CD4-positive, alpha-beta T cell treated with Interleukin-4 for 1 hour (primary cell): Measurements from ENCODE around the gene IFNB1.

Source experiments
- DNase-seq, 2 donors: peaks; one replicate each; pipeline ENCODE4 v3.0.0-alpha.2; 2020 to 2022

The IFNB1 gene

DNA sequence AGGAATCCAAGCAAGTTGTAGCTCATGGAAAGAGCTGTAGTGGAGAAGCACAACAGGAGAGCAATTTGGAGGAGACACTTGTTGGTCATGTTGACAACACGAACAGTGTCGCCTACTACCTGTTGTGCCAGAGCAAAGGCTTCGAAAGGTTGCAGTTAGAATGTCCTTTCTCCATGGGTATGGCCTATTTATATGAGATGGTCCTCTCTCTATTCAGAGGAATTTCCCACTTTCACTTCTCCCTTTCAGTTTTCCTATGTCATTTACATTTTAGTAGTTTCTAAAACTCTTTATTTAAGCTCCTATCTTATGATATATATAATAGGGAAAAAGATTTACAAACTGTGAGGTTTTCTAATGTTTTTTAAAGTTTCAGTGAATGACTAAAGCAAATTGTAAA lies at the start of gene IFNB1:
TSS of gene IFNB1 (minus strand) at position 162 of the 400 bp plus-strand sequence. CDS start at position 89, 73 bp downstream.
- DNase-seq, result no peak

DNA sequence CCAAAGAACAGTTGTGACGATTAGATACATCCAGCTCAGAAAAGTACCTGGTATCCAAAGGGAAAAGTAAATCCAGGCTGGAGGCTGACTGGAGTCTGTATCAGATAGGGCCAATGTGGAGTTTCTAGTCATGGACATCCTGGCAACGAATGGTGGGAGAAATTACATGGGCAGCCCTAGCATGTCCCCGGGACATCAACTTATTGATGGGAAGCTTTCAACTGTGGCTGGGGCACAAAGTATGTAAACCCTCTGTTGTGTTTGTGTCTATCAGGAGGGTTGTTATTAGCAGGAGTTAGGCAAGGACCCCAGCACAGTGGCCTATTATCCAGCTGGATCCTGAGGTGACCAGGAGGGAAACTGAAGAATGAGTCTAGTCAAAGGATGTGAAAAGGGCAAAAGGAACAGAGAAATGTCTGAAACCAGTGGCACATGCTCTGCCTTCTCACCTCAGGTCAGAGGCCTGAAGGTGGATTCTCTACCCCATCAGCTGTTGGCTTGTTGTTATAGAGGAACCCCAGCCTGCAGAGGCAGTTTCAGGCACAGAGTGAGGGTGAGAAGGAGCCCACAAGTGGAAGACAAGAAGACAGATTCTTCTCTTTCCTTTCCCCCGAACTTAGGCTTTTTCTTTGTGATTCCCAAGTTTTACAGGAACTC lies 44.0 kb upstream of the IFNB1 start:
- no peak for DNase-seq

DNA sequence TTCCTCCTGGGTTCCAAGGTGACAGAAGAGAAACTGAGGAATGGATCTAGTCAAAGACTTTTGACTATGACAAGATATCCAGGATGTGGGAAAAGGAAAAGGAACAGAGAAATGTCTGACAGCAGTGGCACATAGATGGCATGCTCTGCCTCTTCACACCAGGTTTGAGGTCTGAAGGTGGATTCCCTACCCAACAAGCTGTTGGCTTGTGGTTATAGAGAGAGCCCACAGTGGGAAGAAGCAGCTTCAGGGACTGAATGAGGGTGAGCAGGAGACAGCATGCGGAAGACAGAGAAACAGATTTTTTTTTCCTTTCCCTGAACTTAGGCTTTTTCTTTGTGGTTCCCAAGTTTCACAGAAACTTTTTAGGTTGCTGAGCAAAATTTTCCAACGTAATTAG lies 43.3 kb upstream of the IFNB1 start:
- DNase-seq, result no peak

DNA sequence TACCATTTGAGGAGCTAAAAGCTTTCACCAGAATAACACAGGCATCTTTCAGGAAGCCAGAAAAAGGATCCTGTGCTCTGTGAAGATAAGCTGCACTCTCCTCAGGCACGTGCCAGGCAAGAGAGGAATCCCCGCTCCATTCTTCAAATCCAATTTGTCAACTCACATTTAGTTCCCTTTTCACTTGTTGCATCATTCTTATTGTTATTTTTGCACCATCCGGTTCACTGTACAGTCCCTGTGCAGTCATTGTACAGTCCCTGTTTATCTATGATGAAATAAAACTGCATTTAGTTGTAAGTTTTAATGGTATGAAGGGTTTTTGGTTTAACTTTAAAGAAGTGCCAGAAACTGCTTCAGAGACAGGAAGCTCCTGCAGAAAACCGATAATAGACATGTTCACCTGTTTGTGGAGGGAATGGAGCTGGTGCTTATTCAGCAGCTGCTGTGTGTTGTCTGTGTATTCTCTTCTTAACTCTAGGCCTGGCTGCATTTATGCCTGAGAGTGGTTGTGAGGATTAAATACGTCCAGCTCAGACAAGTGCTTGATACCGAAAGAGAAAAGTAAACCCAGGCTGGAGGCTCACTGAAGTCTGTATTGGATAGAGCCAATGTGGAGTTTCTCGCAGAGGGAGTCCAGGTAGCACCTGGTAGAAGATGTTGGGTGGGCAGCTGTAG lies 41.5 kb upstream of the IFNB1 start:
- DNase-seq, result peak in 1 of 2 donors; percentile 27

DNA sequence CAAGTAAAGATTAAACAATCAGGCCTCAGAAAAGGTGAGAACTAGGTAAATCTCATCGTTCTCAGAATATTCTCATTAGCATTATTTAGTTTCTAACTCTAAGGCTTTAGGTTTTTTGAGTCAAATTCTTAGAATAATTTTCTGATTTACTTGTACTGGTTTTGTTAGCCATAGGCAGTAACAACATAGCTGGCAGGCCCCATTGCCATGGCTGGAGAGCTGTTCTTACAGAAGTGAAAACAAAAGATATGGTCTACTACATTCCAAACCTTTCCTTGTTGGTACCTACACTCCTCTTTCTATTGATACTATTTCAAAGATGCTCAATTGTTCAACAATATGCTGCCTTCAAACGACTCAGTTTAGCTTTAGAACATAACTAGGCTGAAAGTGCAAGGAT lies 36.6 kb upstream of the IFNB1 start:
- no peak for DNase-seq

DNA sequence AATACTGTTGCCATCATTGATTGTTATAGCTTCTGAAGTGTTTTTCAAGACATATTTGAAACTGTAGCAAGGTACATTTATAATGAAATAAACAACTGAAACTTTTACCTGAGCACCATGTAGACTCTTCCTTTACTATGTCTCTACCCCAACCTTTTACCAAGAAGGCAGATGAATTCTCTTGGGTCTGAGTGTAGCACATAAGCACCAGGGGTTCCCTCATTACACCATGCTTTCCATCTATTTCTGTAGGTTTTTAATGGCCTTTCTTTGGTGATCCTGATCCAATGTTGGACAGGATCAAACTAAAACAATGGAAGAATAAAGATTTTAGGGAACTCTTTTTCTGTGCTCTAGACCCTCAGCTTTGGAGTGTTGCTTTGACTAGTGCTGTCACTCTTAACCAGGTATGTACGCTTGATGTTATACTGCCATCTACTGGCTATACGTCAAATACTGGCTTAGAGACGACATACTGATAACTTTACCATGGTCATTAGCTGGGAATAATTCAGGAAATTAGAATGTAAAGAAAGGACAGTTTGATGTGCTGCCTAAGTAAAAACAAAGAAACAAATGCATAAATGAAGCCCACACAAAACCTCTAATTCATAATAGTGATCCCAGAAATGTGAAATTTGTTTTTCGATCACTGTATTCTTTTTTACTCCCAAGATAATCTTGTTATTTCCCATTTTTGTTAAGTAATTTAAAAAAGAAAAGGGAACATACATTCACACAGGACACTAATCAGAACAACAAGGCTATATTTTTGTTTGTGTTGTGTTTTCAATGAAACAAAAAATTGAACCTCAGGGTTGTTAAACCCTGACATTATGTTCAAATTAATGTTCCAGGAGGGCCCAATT lies 33.2 kb upstream of the IFNB1 start:
- peak in 1 of 2 donors; percentile 78 for DNase-seq

DNA sequence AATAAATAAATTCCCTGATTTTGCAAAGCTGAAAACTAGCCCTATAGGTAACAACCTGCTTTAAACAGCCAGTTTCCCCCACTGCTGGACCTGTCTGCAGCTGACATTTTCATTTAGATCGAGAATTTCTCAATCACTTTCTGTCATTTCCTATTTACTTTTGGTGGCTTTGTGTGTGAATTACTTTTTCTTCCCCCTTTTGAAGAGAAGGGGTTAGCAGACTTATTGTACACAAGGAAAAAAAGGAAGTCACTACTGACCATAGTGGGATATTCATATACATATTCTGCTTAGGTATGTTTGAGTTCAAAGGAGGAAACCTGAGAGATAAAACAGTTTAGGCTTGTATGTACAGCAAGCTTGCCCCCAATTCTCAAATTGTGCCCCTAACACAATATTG lies 27.0 kb upstream of the IFNB1 start:
- no peak for DNase-seq

DNA sequence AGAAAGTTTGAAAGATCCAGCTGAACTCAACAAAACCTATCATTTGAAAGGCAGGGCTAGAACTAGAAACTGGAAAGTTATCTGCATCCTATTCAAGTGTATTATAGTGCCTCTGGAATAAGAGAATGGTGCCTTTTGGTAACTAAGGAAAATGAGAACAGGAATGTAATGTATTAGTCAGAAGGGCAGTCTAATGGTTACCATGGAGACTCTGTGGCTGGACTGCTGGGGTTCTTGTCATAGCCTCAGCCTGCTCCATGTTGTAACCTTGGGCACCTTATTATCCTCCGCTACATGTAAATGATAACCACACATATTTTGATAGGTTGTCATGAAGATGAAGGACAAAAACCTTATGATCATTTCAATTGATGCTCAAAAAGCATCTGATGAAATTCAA lies 24.6 kb upstream of the IFNB1 start:
- no peak for DNase-seq

DNA sequence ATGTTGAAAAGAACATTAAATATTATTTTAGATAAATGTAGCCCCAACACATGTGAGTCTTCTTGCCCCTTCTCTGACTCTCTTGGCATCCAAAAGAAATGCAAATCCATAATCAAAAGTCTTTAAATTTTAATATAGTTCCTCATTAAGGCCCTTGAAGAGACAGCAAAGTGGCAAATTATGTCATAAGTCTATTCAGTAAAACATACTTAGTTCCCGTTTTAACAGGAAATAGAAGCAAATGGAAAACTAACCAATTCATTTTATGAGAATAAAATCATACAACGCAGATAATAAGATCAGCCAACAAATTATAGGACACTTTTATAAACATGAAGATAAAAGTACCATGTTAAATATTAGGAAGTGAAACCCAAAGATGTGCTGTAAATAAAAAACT lies 20.1 kb upstream of the IFNB1 start:
- DNase-seq, result no peak

DNA sequence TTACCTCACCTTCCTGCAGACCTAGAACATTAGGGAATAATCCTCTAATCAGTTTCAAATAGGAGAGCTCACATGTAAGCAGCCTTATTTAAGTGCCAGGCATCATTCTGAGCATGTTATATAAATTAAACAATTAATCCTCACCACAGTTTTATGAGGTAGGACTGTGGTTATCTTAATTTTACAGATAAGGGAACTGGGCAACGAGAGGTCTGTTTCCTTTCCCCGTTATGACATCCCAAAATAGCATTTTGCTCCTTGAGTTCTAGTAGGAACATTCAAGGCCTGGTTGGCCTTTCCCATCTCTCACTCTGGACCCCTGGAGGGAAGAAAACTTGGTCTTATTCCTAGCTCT lies 19.1 kb upstream of the IFNB1 start:
- DNase-seq, result no peak

DNA sequence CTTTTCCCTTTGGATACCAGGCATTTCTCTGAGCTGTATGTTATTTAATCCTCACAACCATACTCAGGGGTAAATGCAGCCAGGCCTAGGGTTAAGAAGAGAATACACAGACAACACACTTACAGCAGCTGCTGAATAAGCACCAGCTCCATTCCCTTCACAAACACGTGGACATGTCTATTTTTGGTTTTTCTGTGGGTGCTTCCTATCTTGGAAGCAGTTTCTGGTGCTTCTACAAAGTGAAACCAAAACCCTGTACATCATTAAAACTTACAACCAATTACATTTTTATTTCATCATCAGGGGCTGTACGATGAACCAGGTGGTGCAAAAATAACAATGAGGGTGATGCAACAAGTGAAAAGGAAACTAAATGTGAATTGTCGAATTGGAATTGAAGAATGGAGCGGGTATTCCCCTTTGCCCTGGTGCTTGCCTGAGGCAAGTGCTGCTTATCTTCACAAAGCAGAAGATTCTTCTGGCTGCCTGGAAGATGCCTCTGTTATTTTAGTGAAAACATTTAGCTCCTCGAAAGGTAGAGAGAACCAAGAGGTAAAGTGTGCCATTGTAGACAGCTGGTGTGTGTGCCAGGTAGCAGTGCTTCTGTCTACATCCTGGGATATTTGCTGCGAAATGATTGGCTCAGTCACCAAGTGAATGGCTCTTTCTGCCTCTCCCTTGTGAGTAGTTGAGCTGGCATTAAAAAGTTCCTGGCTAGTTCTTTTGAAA lies 18.6 kb upstream of the IFNB1 start:
- peak; percentile 43 to 83 for DNase-seq

DNA sequence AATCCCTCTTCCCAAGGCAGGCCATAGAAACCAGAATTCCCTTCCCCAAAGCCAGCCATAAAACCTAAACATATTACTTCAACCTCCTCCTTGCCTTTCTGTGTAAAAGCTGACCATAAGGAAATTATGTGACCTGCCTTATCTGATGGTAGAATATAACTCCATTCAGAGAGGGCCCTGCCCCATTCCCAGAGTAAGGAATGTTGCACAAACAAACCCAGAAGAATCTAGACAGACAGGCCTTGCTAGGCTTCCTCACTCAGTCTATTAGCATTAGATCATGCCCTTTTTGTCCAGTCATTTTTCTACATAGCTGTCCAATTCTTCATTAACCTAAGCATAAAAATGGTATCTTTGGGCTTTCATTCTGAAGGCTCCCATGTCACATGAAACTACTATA lies 17.8 kb upstream of the IFNB1 start:
- DNase-seq, result no peak

DNA sequence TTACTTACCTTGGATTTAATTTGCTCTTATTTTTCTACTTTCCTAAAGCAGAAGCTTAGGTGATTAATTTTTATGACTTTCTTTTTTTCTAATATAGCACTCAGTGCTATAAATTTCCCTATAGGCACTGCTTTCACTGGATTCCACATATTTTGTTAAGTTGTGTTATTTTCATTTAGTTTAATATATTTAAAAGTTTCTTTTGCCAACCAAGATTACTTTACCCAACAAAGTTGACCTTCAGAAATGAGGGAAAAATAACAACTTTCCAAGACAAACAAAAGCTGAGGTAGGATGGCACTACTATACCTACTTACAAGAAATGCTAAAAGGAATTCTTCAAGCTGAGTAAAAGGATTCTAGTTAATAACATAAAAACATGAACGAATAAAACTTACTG lies 8.8 kb upstream of the IFNB1 start:
- no peak for DNase-seq

DNA sequence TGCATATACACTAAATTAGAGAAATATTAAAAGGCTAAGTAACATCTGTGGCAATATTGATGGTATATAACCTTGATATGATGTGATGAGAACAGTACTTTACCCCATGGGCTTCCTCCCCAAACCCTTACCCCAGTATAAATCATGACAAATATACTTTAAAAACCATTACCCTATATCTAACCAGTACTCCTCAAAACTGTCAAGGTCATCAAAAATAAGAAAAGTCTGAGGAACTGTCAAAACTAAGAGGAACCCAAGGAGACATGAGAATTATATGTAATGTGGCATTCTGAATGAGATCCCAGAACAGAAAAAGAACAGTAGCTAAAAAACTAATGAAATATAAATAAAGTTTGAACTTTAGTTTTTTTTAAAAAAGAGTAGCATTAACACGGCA lies 7.3 kb upstream of the IFNB1 start:
- no peak for DNase-seq

DNA sequence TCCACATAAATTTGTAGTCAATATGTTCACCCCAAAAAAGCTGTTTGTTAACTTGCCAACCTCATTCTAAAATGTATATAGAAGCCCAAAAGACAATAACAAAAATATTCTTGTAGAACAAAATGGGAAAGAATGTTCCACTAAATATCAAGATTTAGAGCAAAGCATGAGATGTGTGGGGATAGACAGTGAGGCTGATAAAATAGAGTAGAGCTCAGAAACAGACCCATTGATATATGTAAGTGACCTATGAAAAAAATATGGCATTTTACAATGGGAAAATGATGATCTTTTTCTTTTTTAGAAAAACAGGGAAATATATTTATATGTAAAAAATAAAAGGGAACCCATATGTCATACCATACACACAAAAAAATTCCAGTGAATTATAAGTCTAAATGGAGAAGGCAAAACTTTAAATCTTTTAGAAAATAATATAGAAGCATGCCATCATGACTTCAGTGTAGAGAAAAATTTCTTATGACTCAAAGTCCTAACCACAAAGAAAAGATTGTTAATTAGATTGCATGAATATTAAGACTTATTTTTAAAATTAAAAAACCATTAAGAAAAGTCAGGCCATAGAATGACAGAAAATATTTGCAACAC lies 6.6 kb upstream of the IFNB1 start:
- DNase-seq, result no peak

DNA sequence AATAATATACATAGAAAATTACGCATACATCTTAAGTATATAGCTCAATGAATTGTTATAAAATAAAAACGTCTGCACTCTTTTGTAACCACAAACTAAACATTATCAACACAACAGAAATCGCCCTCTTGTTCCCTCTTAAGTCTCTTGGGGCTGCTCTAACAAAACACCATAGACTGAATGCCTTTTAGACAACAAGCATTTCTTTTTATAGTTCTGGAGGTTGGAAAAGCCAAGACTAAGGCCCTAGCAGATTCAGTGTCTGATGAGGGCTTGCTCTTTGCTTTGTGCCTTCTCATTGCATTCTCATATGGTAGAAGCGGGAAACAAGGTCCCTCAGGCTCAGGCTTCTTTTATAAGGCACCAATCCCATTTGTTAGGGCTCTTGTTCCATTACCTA lies 4.9 kb upstream of the IFNB1 start:
- no peak for DNase-seq

DNA sequence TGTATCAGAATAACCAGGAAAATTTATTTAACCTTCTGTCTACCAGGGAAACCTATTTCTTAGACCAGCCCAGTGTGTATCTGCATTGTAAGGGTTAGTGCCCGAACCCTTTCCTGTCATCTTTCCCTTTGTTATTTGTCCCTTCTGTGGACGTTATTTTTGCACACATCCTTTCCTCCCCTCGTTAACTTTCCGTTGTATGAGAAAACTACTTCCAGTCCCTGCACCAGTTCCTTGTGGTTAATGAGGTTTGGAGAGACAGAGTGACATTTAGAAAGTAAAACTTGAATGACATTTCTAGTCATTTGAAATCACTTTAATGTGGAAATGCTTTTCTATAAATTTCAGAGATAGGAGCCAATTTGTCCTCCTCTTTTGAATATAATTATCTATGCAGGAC lies 4.3 kb upstream of the IFNB1 start:
- DNase-seq, result no peak

DNA sequence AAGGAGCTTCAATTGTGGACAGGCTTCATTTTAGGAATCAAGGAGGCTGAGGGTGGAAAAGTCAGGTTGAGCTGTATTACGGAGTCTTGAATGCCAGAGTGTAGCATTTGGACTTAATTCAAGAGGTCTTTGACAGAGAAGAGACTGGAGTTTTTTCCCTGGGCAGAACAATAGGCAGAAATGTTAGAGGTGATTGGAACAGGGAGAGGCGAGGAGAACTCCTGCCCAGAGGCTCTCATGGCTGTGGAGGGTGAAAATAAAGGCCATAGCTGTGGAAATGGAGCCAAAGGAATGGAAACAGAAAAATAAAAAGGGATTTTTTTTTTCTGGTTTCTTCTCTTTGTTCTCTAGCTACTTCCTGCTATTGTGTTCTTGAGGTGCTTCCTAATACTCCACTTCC lies 3.7 kb upstream of the IFNB1 start:
- no peak for DNase-seq

DNA sequence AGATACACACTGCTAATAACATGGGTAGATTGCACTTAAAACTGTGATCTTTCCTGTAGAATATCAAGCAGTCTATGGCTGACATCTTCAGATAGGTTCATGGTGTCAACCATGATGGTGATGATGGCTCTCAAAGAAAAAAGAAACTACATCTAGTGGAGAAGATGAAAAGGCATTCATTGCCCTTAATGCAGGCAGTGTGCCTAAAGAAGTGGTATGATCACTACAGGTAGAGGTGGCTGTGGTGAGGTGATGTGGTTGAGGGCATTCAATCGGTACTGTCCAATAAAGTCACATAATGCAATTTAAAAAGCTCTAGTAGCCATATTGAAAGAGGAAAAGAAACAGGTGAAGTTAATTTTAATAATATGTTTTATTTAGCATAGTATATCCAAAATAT lies 3.1 kb upstream of the IFNB1 start:
- DNase-seq, result no peak

DNA sequence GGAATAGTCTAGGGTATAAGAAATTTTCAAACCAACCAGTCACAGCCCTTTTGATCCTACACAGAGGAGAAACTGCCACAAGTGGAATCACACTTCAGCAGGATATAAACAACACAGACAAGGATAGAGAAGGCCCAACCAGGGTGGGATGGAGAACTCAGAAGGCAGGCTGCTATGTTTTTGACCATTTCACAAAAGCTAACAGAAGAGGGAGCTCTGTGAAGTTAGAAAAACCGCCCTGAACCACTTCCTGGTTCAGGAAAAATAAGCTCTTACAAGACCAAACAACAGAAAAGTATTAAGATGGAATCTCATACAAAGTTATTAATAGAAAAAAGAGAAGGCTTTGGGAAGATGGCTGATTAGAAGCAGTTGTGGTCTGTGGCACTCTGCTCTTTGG lies 960 bp upstream of the IFNB1 start:
- peak in 1 of 2 donors; percentile 33 for DNase-seq

DNA sequence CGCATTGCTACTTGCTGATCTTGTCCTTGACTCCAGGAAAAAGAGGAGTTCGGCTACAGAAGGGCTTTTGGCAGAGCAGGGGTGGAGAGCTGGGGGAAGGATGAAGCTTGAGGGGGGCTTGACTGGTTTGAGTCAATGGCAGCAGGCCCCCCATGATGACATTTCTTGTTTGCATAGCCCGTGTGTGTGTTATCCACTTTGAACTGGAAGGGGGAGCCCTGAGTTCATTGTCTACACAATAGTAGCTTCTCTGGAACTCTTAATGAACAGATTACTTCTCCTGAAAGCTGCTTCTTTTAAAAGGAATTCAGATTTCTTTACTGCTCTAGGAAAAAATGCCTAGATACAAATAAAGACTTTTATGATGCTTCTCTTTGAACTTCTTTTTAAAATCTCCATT lies 2.3 kb downstream of the IFNB1 start:
- no peak for DNase-seq

DNA sequence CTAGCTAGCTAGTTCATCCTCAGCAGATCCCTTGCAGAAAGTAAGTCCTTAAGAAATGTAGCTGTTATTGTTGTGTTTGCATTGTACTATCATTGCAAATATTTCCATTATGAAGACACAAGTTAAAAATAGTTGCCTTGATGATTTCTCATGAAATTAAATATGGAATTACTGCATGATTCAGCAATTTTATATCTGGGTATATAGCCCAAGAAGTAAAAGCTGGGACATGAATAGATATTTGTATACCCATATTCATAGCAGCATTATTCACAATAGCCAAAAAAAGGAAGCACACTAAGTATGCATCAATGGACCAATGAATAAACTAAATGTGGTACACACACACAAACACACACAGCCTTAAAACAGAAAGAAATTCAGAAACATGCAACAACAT lies 6.8 kb downstream of the IFNB1 start:
- DNase-seq, result no peak

DNA sequence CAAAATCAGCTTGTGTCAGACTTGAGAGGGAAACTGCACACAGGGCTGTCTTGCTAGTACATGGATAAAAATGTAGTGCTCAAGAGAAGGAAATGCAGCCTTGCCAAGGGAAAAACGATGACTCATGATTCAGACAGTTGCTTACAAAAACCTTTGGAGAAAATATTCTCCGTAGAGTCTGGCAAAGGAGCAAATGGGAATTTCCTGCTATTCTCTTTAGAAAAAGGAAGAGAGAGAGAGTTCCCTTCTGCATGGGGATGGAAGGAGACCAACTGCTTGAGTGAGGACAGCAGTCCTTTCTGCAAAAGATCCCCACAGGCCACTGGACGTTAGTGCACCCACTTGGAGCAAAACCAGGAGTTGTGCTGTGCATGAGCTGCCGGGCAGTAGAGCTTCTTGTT lies 7.6 kb downstream of the IFNB1 start:
- no peak for DNase-seq
